Activated CD8-positive, alpha-beta memory T cell treated with anti-CD3 and anti-CD28 coated beads, Interleukin-2, amount 50 U/mL, for 4 hours (primary cell): Measurements from ENCODE around the gene HDAC4.

ENCODE experiments used
- DNase-seq: peaks from one replicate; pipeline ENCODE4 v3.0.0-alpha.2; 2020

The HDAC4 gene

GRCh38 chr2:239395524-239395923 lies 5.3 kb downstream of the HDAC4 start:
- DNase-seq, result no peak

GRCh38 chr2:239394978-239395377 lies 5.8 kb downstream of the HDAC4 start:
- no peak for DNase-seq

- DNase-seq, result no peak
Observed at GRCh38 chr2:239394346-239394945, 6.4 kb downstream of the HDAC4 start.

- DNase-seq, result no peak
Observed at GRCh38 chr2:239393941-239394340, 6.9 kb downstream of the HDAC4 start.

- peak; percentile 5 for DNase-seq
Observed at GRCh38 chr2:239393388-239393940, 7.4 kb downstream of the HDAC4 start.

GRCh38 chr2:239392688-239393387 lies 8.0 kb downstream of the HDAC4 start:
- DNase-seq, result peak; percentile 14

GRCh38 chr2:239392072-239392357 lies 8.8 kb downstream of the HDAC4 start:
- peak; percentile 10 for DNase-seq

GRCh38 chr2:239391286-239392071 lies 9.3 kb downstream of the HDAC4 start:
- DNase-seq, result peak; percentile 6

GRCh38 chr2:239390546-239391285 lies 10.1 kb downstream of the HDAC4 start:
- peak; percentile 10 for DNase-seq

- DNase-seq, result no peak
Observed at GRCh38 chr2:239389414-239390329, 11.1 kb downstream of the HDAC4 start.

GRCh38 chr2:239388236-239389151 lies 12.3 kb downstream of the HDAC4 start:
- no peak for DNase-seq

- DNase-seq, result no peak
Observed at GRCh38 chr2:239387811-239388210, 13.0 kb downstream of the HDAC4 start.

- peak; percentile 7 for DNase-seq
Observed at GRCh38 chr2:239386872-239387445, 13.9 kb downstream of the HDAC4 start.

- DNase-seq, result no peak
Observed at GRCh38 chr2:239386001-239386670, 14.7 kb downstream of the HDAC4 start.

- DNase-seq, result peak; percentile 12
Observed at GRCh38 chr2:239385096-239386000, 15.5 kb downstream of the HDAC4 start.

GRCh38 chr2:239383759-239384156 lies 17.1 kb downstream of the HDAC4 start:
- DNase-seq, result peak; percentile 14

- peak; percentile 12 for DNase-seq
Observed at GRCh38 chr2:239383036-239383758, 17.6 kb downstream of the HDAC4 start.

- peak; percentile 3 for DNase-seq
Observed at GRCh38 chr2:239382384-239382880, 18.4 kb downstream of the HDAC4 start.
